Epithelial cell of esophagus (primary cell): ENCODE measurements around the gene DUSP12.

Experiments
- DNase-seq: peaks from one replicate; pipeline ENCODE4 v3.0.0; 2010; ENCODE audit warnings: low read depth
- H3K4me3 ChIP-seq: 2 replicates; pipeline ENCODE4 v1.5.1; 2011; ENCODE audit warnings: mild to moderate bottlenecking, low read length, control low read depth
- CTCF ChIP-seq: IDR thresholded peaks from 2 replicates; pipeline ENCODE4 v1.5.1; 2011; ENCODE audit warnings: low read depth, mild to moderate bottlenecking, low read length, control low read depth, inconsistent platforms; ENCODE audit not compliant: insufficient read depth; ENCODE audit errors: missing control alignments

DUSP12 gene

GRCh38 chr1:161727256-161727924, 22.2 kb upstream of the DUSP12 start:
- no peak for DNase-seq
- no peak for TF ChIP-seq CTCF

GRCh38 chr1:161728376-161729226, 21.0 kb upstream of the DUSP12 start:
- H3K4me3 ChIP-seq: no peak overlapping the region
- no peak for DNase-seq
- no peak for TF ChIP-seq CTCF

More at GRCh38 chr1:161727256-161727924, 22.2 kb upstream of the DUSP12 start:
- H3K4me3 ChIP-seq: peak overlapping the region; percentile 63

- no peak overlapping the region for H3K4me3 ChIP-seq
- no peak for TF ChIP-seq CTCF
- peak; percentile 85 for DNase-seq
Observed at GRCh38 chr1:161730050-161730564, 19.5 kb upstream of the DUSP12 start.

GRCh38 chr1:161731241-161731640, 18.3 kb upstream of the DUSP12 start:
- DNase-seq: no peak
- H3K4me3 ChIP-seq: no peak overlapping the region
- TF ChIP-seq CTCF: no peak

- H3K4me3 ChIP-seq: no peak overlapping the region
- no peak for TF ChIP-seq CTCF
- no peak for DNase-seq
Observed at GRCh38 chr1:161731981-161732718, 17.4 kb upstream of the DUSP12 start.

GRCh38 chr1:161733526-161733925, 16.1 kb upstream of the DUSP12 start:
- peak; percentile 93 for DNase-seq
- TF ChIP-seq CTCF: no peak
- no peak overlapping the region for H3K4me3 ChIP-seq
